GM21526 (cell line): ENCODE results near the gene MRPL4.

Source experiments
- ATAC-seq: cut with Tn5 transposase; IDR thresholded peaks from one replicate; pipeline ENCODE4 v1.9.1; 2021; ENCODE audit warnings: moderate library complexity; ENCODE audit not compliant: unreplicated experiment, low FRiP score

The MRPL4 gene

GRCh38 chr19:10251792-10252694 lies at the start of gene MRPL4:
TSS of gene MRPL4 (plus strand) at chr19:10252214. CDS start at chr19:10252254, 40 bp downstream.
- peak; percentile 77 for ATAC-seq

GRCh38 chr19:10203686-10204085 lies 48.3 kb upstream of the MRPL4 start:
- no peak for ATAC-seq

GRCh38 chr19:10205636-10206035 lies 46.4 kb upstream of the MRPL4 start:
- ATAC-seq: no peak

GRCh38 chr19:10206226-10206885 lies 45.7 kb upstream of the MRPL4 start:
- no peak for ATAC-seq

GRCh38 chr19:10207026-10207425 lies 45.0 kb upstream of the MRPL4 start:
- ATAC-seq: no peak

- ATAC-seq: no peak
Measured at GRCh38 chr19:10209315-10209714, 42.7 kb upstream of the MRPL4 start.

GRCh38 chr19:10211061-10211460 lies 41.0 kb upstream of the MRPL4 start:
- no peak for ATAC-seq

GRCh38 chr19:10211691-10212090 lies 40.3 kb upstream of the MRPL4 start:
- no peak for ATAC-seq

- ATAC-seq: no peak
Measured at GRCh38 chr19:10214784-10215183, 37.2 kb upstream of the MRPL4 start.

GRCh38 chr19:10217085-10217484 lies 34.9 kb upstream of the MRPL4 start:
- ATAC-seq: no peak

- no peak for ATAC-seq
Measured at GRCh38 chr19:10219678-10220077, 32.3 kb upstream of the MRPL4 start.

- ATAC-seq: no peak
Measured at GRCh38 chr19:10220695-10221094, 31.3 kb upstream of the MRPL4 start.

GRCh38 chr19:10222201-10222890 lies 29.7 kb upstream of the MRPL4 start:
- ATAC-seq: no peak

GRCh38 chr19:10223488-10224213 lies 28.4 kb upstream of the MRPL4 start:
- no peak for ATAC-seq

- no peak for ATAC-seq
Measured at GRCh38 chr19:10224337-10224736, 27.7 kb upstream of the MRPL4 start.

- ATAC-seq: no peak
Measured at GRCh38 chr19:10226021-10226375, 26.0 kb upstream of the MRPL4 start.

- no peak for ATAC-seq
Measured at GRCh38 chr19:10226376-10227025, 25.5 kb upstream of the MRPL4 start.

- no peak for ATAC-seq
Measured at GRCh38 chr19:10227026-10227971, 24.7 kb upstream of the MRPL4 start.

- ATAC-seq: no peak
Measured at GRCh38 chr19:10228393-10228792, 23.6 kb upstream of the MRPL4 start.
